EL (cell line): Measurements from ENCODE around the gene UCP2.
"Not testable (repeated sequence)": the region's sequence is repeated elsewhere in the genome, so short reads cannot be mapped to it uniquely, and the experiment has no call there.

Experiments used
- DNase-seq: peaks from one replicate; pipeline ENCODE4 v3.0.0-alpha.2; 2016

UCP2 gene

DNA sequence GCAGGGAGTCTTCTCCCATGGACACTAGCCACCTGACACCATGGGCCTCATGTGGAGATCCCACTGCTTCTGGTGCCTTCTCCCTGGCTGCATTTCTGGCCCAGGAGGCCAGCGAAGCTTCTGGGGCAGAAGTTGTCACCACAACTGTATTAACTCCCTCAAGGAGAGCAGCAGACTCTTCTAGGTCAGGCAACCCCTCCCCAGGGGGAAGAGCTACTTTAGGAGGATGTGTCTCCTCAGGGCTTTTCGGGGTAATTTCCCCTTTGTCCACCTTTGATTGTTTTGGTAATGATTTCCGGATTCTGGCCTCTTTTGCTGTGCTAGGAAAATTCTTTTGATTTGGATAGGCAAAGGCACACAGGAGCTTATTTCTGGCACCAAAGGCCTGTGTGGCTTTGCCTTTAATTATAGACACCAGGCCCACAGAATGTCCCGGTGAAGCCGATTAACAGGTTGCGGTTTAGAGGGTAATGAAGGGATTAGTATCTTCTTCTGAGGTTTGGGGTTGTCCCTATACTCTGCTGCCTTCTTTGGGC is 8.9 kb upstream of the UCP2 start:
- DNase-seq, result no peak

DNA sequence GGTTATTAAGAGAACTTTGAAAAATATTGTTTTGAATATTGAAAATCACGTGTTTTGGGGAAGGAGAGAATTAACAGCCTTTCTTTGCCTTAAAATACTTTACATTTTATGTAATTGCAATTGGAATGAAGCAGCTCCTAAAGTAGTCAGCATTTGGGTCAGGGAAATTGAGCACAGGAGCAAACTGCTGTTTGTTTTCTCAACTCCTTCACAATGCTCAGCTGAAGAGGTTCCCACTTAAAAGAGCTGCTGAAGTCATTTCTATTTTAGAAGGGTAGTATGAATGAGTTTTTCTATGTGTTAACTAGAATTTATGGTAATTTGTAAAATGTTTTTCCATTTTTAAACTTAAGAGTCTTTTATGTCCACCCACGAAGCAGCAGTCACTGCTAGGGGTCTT is 8.1 kb upstream of the UCP2 start:
- no peak for DNase-seq

DNA sequence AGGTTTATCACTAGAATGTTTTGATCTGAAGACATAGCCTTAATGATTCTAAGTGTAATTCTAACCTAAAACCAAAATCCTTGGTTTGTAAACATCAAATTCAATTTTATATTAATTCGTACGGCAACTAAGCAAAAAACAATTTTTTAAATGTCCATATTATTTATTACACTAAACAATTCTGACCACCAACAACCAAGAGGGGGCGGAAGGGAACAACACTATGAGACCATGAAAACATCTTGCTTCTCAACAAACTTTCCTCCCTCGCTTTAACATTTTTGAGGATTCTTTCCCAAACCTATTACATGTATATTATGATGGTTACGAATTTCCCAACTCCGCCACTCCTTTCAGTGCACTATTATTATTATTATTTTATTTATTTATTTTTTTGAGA is 6.5 kb upstream of the UCP2 start:
- no peak for DNase-seq

DNA sequence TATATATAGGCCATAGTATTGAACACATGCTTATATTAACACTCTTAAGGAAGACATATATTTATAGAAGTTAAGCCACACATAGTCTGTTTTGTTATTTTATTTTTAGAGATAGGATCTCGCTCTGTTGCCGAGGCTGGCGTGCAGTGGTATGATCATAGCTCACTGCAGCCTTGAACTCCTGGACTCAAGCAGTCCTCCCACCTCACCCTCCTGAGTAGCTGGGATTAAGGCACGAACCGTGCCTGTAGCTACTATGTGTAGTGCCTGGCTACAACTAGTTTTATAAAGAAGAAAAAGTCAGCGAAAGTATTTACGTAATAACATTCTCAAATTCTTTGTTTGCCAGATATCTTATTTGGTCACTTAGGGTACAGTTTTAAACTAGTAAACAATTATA is 5.6 kb upstream of the UCP2 start:
- DNase-seq, result no peak

DNA sequence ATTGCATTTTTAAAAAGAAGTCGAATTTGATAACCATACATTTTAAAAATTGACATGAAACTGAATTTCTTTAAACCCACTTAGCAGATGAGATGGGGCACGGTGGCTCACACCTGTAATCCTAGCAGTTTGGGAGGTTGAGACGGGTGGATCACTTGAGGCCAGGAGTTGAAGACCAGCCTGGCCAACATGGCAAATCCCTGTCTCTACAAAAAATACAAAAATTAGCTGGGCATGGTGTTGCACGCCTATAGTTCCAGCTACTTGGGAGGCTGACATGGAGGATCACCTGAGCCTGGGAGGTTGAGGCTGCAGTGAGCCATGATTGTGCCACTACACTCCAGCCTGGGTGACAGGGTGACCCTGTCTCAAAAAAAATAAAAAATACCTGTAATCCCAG is 3.0 kb upstream of the UCP2 start:
- not testable (repeated sequence) for DNase-seq

DNA sequence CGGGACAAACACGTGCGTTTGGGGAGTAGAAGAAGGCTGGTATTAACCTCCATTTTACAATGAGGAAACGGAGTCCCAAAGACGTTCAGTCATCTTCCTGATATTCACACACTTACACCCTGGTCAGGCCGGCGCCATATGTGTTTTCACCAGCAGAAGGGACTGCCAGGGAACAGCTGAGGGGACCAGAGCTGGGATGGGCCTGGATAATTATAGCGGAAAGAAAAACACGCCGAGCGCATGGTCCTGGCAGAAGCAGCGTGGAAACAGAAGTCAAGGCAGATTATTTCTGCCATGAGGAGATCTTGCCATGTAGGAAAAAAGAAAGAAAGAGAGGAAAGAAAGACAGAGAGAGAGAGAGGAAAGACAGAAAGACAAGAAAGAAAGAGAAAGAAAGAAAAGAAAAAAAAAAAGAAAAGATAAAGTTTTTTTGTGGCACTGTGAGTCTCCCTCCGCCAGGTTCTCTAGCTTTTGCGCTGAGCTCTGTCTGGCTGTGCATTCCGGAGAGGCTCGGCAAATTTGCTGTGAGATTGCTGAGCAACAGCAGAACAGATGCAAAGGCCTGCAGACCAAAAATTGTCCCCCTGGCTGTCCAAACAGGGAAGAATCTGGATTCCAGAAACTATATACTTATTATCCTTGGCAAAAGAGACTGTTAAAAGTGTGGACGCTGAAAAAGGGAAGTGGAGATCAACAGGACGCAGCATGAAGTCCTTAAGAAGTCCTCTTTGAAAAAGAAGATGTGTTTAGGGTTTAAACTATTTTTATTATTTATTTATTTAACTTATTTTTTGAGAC is 1.3 kb upstream of the UCP2 start:
- DNase-seq, result no peak

DNA sequence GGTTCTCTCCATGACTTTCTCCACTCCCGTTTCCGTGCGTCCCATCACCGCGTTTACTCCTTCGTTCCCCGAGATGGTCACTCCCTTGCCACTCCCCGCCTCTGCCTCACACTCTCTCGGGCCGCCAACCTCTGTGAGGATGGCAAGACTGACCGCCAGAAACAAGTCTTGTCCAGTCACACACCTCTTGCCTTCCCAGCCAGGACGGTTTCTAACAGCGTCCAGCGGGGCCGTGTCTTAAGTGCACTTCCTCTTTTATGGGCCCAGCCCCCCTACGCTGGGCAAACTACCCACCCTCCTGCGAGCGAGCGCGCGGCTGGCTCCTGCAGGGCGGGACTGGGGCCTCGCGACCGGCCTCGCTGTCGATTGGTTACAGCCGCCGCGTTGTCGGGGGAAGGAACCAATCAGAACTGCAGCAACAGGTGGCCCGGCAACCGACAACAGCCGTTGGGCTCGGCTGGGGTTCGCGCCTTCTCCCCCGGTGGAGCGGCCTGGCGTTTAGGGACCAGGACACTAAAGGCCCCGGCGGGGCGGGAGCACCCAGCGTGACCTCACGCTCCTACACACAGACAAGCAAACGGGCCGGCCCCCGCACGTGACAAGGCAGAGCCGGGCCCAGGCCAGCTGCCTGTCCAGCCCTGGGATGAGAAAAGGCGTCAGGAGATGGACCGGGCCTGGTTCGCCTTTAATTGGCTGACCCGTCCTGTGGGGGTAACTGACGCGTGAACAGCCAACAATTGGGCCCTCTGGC is 522 bp upstream of the UCP2 start:
- peak; percentile 95 for DNase-seq

DNA sequence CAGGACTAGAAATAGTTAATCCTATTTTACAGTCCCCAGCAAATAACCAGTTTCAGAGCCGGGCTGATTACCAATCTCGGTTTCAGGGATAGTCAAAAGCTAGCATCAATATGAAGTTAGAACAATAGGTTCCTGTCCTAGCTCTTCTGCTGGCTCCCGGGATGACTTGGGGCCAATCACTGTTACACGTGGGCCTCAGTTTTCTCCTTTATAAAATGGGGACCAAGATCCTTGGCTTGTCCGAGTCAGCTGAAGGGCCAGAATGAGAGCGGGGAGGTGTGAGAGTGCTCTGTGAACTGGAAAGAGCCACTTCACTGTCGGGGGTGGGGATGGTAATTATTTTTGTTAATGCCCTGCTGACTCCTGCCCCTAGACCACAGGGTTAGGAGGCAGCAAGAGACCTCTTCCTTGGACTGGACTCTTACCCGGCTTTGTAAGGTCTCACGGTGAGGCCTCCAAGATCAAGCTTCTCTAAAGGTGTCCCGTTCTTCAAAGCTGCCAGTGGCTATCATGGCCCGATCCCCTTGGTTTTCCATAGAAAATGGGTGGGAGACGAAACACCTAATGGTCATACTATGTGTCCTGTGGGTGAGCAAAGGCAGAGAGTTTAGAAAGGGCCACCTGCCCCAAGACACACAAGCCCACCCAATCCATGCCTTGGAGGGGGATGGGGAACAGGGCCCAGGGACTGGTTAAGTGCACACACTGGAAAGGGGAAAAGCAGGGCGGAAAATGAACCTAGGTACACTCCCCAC is 1.4 kb downstream of the UCP2 start:
- no peak for DNase-seq

DNA sequence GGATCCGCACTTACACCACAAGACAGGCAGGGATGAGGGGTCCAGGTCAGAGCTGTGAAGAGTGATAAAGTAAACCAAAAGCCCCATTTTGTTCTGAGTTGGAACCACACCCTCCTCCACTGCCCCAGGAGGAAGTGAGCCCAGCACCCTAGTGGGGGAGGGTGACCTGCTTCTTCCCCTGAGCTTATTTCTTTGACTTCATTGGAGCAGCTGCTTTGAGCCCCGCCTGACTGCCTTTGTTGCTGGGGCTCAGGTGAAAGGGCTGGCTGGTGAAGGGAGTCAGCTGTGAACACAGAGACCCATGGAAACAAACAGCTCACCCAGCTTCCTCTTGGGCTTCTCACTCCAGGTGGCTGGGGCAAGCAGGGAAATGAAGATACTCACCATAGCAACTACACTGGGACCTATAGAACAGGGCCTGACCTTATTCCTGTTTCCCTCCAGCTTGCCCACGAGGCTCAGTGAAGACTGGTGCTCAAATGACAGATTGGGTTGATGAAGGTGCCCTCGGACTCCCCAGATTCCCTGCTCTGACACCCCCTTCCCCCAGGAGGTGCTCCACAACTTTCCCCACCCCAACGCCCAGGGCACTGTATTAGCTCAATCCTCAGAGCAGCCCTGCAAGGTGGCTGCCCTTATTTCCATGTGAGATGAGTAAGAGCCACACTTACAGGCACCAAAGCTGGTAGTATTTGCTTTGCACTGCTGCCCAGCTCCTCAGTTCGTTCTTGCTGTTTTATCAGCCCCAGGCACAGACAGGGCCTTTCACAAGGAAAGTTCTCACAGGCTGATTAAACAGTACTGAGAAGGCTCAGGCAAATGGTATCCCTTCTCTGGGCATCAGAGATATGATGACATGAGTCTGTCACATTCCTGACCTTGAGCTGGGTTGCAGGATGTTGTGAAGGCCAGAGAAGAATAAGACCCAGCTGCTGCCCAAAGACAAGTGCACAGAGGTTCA is 2.4 kb downstream of the UCP2 start:
- DNase-seq, result peak; percentile 26

DNA sequence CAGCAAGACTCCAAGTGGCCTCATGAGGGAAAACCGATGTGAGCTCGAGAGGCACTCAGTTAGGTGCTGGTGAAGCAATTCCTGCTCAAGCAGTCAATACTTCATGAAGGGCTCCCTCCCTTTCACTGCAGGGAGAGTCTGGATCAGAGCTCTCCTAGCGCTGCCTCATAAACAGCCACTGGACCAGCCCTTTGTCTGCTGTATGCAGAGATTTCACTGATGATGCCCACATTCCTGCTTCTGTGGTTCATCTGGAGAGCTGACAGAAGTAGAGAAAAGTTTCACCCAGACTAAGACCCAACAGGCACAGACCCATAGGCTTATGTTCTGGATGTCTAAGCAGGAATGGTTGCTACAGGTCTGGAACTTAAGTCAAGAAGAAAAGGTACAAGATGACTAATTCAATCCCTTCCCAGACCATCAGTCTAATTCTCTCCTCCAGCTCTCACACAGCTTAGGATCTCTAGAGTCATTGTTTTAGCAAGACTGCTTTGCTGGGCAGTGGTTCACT is 4.0 kb downstream of the UCP2 start:
- no peak for DNase-seq

DNA sequence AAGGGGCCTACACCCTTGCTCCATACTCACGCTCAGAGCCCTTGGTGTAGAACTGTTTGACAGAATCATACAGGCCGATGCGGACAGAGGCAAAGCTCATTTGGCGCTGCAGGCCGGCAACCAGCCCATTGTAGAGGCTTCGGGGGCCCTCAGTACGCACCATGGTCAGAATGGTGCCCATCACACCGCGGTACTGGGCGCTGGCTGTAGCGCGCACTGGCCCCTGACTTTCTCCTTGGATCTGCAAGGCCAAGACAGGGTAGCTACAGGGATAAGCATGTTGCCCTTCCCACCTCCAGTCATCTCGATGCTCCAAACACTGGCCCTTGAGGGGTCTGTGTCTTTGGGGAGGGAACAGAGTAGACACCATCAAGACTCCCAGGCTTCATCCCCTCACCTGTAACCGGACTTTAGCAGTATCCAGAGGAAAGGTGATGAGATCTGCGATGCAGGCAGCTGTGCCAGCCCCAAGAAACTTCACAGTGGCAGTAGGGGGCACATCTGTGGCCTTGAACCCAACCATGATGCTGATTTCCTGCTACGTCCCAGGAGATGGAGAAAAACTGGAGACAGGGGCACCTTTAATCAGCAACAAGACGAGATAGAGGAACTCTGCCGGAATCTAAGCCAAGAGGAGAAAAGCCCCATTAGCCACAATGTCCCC is 4.7 kb downstream of the UCP2 start:
- no peak for DNase-seq

DNA sequence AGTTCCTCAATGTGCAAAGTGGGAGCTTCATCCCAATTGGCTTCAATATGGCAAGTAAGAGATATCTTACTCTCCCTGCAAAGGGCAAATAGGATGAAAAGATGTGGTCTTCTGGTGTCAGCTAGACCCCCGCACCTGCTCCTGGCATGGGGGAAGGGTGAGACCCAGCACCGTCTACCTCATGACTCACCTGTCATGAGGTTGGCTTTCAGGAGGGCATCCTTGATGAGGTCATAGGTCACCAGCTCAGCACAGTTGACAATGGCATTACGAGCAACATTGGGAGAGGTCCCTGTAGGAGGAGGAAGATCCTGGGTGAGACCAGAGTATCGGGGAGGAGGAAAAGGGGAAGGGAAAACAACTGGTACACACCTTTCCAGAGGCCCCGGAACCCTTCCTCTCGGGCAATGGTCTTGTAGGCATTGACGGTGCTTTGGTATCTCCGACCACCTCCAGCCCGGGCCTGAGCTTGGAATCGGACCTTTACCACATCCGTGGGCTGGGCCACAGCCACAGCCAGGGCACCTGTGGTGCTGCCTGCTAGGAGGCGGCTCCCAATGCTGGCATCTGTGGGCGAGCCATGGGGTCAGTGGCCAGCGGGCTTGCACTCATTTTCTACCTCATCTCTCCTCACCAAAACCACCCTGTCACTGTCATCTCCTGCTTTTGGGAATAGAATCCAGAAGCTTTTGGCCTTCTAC is 6.0 kb downstream of the UCP2 start:
- no peak for DNase-seq

DNA sequence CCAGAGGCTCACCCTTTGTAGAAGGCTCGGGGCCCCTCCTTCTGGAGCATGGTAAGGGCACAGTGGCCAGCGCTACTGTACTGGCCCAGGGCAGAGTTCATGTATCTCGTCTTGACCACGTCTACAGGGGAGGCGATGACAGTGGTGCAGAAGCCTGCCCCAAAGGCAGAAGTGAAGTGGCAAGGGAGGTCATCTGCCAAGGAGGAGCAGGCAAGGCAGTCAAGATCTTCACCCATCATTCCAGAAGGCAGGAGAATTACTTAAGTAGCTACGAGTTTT is 7.2 kb downstream of the UCP2 start:
- DNase-seq, result no peak

DNA sequence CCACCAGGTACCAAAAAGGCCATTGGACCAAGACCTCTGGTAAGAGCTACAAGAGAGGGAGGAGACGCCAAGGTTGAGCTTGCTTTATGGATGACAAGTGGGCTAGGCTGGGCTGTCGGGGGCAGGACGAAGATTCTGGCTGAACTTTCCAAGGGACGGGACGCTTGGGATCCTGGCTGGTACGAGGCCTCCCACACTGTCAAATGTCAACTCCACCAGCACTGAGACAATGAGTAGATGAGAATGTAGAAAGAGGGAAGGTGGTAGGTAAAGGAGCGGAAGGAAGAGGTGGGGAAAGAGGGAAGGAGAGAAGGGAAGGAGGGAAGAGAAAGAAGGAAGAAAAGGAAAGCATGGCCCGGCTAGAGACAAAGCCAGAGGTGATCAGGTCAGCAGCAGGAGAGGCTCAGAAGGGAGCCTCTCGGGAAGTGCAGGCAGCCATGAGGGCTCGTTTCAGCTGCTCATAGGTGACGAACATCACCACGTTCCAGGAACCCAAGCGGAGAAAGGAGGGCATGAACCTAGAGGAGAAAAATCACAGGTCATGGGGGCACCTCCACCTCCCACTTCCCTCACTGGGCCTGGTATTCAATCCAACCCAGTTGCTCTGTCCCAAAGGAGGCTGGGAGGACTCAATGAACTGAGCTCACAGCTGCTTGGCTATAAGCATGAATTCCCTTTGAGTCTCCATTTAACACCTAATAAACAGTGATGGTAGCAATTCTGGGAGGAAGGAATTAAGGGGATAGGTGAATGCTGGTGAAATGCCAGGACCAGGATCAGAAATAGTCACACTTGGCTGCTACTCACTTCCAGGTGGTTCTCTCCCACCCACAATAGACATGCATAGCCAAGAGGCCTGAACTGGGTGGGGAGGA is 7.8 kb downstream of the UCP2 start:
- DNase-seq, result no peak

DNA sequence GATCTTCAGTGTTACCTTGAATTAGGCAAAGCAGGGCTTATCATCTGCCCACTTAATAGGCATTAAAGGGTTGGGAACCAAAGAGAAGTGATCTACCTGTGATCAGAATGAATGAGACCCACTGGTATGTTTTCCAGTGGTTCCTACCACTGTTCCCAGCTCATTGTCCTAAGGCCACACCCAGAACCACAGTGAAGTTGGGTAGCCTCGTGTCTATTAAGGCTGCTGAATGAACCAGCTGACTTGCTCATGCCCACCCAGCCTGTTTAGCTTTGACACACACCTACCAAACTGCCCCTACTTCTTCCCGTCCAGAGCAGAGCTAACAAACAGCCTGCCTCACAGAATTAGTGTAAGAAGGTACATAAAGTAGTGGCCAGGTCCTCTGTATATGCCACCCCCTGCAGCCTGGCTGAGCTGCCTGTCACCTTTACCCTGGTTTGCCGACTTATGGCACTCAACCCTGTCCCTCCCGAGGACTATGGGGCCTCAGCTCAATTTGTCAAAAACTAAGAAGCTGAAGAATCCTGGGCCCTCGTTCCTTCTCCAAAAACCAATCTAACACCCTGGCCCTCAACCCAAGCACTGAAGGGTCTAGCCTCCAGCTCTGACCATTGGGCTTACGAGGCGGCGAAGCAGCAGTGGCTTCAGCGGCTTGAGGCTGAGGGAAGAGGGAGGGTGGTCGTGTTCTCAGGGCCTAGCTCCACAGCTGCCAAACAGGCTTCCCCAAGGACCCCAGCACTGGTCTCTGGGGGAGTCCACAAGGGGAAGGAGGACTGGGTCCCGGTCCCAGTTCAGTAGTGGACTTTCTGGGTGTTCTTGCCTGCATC is 9.8 kb downstream of the UCP2 start:
- no peak for DNase-seq

DNA sequence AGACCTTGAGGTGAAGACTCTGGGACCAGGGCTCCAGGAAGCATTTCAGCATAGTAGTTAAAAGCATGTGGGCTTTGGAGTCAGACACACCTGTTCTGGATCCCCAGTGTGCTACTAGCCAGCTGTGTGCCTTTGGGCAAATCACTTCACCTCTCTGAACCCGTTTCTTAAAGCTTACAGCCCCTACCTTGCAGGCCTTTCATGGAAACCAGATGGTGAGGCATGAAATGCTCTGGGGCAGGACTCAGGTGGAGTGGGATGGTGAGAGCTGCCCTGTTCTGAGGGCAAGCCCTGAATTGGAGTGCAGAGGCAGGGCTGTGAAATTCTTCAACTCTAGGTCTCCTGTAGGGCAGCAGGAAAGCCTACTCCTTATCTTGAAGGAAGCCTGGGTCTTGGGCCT is 10.5 kb downstream of the UCP2 start:
- no peak for DNase-seq

DNA sequence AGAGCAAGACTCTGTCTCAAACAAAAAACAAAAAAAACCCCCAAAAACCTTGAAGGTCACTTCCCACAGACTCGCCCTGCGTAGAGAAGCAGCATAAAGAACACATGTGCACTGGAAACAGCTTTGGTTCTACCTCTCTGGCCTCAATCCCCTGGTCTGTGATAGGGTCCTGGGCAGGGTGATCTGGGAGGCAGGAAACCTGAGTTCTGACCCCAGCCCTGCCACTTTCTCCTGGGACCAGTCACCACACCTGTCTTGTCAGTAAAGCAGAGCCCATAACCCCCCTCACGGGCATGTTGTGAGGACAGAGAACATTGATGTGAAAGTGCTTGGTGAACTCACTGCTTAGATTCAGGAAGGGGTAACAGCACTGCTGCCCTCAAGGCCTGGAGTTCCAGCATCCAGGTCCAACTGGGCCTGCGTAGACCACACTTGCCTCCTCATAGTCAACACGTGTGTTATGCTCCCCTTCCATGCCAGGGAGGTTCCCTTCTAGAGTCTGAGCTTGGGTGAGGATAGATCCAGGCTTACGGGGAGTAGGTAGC is 11.4 kb downstream of the UCP2 start:
- DNase-seq, result no peak

DNA sequence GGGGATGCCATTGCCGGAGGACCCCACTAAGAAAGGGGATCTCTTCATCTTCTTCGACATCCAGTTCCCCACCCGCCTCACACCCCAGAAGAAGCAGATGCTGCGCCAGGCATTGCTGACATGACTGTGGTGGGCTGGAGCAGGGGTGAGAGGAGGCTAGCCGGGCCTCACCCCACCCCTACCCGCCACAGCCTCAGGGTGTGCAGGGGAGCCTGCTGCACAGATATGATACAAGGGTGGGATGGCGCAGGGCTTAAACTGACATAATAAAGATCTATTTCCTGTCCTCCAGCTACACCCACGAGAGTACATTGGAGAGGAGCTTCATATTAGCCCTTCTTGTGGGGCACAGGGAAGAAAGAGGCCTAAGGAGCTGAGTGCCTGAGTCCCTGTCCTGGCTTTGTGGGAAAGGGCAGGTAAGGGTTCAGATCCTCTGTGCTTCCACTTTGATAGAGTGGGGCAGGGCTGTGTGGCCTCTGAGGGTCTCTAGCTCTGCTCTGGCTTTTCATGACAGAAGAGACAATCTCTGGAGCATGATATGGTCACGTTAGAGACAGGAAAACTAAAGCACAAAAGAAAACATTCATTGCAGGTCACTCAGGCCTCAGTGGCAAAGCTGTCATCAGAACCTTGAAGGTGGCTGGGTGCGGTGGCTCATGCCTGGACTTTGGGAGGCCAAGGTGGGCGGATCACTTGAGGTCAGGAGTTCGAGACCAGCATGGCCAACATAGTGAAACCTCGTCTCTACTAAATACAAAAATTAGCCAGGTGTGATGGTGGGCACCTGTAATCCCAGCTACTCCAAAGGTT is 12.4 kb downstream of the UCP2 start:
- DNase-seq, result no peak
